GM19468 (cell line): ENCODE measurements around the gene PIM1.
A peak's percentile ranks its signal among the peaks of the same experiment; 100 is the strongest.

Experiments used
- ATAC-seq: cut with Tn5 transposase; IDR thresholded peaks from one replicate; pipeline ENCODE4 v1.9.1; 2021; ENCODE audit warnings: mild to moderate bottlenecking, moderate library complexity, moderate number of reproducible peaks; ENCODE audit not compliant: unreplicated experiment; ENCODE audit errors: extremely low read depth

PIM1 gene

GRCh38 chr6:37137201-37138090, 32.5 kb upstream of the PIM1 start:
- ATAC-seq, result no peak

GRCh38 chr6:37138856-37139229, 31.1 kb upstream of the PIM1 start:
- no peak for ATAC-seq

GRCh38 chr6:37139230-37139962, 30.6 kb upstream of the PIM1 start:
- ATAC-seq, result no peak

GRCh38 chr6:37140145-37140544, 29.8 kb upstream of the PIM1 start:
- no peak for ATAC-seq

GRCh38 chr6:37141281-37142049, 28.5 kb upstream of the PIM1 start:
- ATAC-seq, result no peak

GRCh38 chr6:37142050-37142614, 27.8 kb upstream of the PIM1 start:
- no peak for ATAC-seq

- ATAC-seq, result no peak
These were observed 26.4 kb upstream of the PIM1 start for GRCh38 chr6:37143585-37143984.

- ATAC-seq, result no peak
These were observed 24.5 kb upstream of the PIM1 start for GRCh38 chr6:37145443-37145842.

GRCh38 chr6:37146735-37147157, 23.2 kb upstream of the PIM1 start:
- no peak for ATAC-seq

- ATAC-seq, result no peak
These were observed 20.2 kb upstream of the PIM1 start for GRCh38 chr6:37149745-37150144.

- no peak for ATAC-seq
These were observed 19.6 kb upstream of the PIM1 start for GRCh38 chr6:37150314-37150713.

- ATAC-seq, result peak; percentile 81
These were observed 14.3 kb upstream of the PIM1 start for GRCh38 chr6:37155394-37156312.

GRCh38 chr6:37158508-37158907, 11.4 kb upstream of the PIM1 start:
- no peak for ATAC-seq

- no peak for ATAC-seq
These were observed 8.8 kb upstream of the PIM1 start for GRCh38 chr6:37160922-37161778.

GRCh38 chr6:37162740-37163139, 7.2 kb upstream of the PIM1 start:
- no peak for ATAC-seq

GRCh38 chr6:37168163-37168758, 1.7 kb upstream of the PIM1 start:
- no peak for ATAC-seq

GRCh38 chr6:37168811-37169495, 999 bp upstream of the PIM1 start:
- no peak for ATAC-seq
